ENCODE measurements around the gene JSRP1. TPM values are rescaled to one million over a fixed set of nuclear protein-coding genes. Genes with fewer than 3 reads are reported as not detected.

JSRP1 gene
- total RNA-seq, 4 donors from 2014 or later = not detected

DNA sequence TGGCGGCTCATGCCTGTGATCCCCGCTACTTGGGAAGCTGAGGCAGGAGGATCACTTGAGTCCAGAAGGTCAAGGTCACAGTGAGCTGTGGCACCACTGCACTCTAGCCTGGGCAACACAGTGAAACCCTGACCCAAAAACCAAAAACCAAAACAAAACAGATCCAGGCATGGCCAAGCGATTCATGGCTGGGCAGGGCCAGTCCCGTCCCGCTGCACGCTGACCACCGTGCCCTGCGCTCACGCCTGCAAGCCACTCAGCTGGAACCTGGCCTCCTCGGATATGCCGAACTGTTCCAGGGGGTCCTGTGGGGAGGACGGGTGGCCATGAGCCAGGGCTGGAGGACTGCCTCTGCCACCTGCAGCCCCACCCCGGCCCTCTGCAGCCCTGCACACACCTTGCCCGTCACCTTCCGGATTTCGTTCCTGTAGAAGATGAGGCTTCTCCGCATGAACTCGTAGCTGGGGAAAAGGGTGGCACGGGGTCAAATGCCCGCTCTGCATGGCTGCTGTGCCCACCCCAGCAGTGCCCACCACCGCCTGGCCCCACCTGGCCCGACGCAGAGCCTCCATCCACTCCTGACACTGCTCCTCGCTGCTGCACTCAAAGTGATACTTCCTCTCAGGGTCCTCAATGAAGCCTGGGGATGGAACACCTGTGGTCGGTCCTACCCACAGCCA lies 22.5 kb downstream of the JSRP1 start:
- ATAC-seq (ENCODE audit: low FRiP score) = no peak

DNA sequence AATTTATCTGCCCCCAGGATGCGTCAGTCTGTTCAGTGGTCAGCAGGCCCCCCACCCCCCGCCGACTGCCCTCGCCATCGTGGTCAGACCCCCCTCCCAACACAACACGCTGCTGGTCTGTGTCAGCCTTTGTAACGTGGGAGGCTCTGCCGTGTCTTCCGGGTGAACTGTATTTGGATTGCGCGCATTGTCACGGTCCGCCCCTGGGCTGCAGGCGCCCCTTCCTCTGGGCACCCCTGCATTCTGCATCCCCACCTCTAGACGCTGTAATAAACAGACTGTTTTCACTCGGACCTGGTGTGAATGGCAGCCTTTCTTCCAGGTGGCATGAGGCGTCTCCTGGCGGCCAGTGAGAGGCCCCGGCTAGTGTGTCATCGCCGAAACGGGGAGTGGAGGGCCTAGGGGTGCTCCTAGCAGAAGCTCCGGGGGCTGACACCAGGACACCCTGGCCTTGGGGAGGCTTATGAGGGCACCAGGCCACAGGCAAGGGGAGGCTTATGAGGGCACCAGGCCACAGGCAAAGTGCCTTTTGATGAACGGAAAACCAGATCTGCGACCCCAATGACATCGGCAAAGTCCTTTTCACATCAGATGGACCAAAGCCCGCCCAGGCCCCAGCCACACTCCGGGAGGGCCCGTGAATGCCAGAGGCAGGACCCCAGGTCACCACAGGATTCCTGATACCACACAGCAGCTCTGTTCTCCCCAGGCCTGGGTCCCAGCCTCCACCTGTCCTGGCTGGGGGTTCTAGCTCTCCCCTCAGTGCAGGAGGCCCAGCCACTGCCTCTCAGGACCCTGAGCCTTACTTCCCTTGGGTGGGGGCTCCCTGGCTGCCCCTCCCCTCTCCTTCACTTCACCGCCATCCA lies 23.7 kb downstream of the JSRP1 start:
- ATAC-seq (ENCODE audit: low FRiP score) = no peak
- TF ChIP-seq, protein P1, sequence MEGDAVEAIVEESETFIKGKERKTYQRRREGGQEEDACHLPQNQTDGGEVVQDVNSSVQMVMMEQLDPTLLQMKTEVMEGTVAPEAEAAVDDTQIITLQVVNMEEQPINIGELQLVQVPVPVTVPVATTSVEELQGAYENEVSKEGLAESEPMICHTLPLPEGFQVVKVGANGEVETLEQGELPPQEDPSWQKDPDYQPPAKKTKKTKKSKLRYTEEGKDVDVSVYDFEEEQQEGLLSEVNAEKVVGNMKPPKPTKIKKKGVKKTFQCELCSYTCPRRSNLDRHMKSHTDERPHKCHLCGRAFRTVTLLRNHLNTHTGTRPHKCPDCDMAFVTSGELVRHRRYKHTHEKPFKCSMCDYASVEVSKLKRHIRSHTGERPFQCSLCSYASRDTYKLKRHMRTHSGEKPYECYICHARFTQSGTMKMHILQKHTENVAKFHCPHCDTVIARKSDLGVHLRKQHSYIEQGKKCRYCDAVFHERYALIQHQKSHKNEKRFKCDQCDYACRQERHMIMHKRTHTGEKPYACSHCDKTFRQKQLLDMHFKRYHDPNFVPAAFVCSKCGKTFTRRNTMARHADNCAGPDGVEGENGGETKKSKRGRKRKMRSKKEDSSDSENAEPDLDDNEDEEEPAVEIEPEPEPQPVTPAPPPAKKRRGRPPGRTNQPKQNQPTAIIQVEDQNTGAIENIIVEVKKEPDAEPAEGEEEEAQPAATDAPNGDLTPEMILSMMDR (IDR thresholded peaks at IDR 0.05) = no peak
- no peak for DNase-seq (ENCODE audit: low spot score)

More for the DNA sequence above, 22.5 kb downstream of the JSRP1 start:
- no peak for DNase-seq (ENCODE audit: low spot score)
- TF ChIP-seq, protein P1 (IDR thresholded peaks at IDR 0.05) = no peak

DNA sequence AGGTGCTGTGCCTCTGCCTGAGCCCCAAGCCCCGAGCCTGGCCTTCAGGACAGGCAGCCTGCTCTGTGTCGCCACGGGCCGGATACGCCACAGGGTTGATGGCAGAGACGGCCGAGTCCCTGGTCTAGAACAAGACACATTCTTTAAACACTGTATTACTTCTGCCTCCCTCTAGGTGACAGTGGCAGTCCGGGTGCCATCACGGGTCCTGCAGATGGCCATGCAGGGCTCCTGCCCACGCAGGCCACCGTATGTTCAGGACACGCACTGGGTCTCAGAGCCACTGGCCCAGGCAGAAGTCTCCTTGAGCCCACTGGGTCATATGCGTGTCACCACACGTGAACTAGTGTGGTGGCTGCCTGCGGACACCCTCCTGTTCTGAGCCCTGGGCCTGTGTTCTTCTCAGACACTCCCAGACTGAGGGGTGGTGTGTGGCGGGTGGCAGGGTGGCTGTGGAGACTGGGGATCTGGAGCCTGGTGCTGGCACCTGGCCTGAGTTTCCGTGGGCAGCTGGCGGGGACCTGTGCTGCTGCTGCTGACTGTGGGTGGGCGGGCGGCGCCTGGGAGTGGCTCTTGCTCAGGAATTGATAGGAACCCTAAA lies 24.5 kb downstream of the JSRP1 start:
- TF ChIP-seq, protein P1 (IDR thresholded peaks at IDR 0.05) = no peak
- ATAC-seq (ENCODE audit: low FRiP score) (no peak), DNase-seq (ENCODE audit: low spot score) (no peak)

DNA sequence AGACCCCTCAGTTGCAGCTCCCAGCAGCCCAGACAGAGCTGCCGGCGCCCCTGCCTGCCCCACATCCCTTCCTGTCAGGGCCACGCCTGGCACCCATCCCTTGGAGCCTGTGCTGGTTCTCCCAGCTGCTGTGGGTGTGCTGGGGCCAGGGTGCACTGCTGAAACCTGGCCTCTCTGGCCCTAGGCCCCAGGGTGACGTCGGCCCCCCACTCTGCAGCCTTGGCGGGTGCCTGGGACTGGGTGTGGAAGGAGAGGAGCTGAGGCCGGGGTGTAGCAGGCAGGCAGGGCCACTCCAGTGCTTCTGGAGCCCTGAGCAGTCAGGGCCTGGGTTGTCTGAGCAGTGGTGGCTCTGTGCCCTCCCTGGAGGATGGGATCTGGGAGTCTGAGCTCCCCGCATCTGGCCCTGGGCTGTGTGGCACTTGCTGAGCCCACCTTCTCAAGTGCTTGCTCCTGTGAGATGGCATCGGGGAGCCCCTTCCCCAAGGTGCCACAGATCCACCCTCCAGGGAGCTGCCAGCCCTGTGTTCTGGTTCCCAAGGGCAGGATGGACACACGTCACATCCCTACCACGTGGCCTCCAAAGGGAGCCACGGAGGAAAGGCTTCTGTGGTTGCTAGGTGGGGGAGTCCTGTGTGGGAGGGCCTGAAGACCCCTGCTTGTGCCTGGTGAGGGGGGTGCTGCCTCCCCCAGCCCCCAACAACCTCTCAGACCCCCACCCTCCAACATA lies 25.2 kb downstream of the JSRP1 start:
- no peak for ATAC-seq (ENCODE audit: low FRiP score)
- TF ChIP-seq, protein P1 (IDR thresholded peaks at IDR 0.05) = no peak
- DNase-seq (ENCODE audit: low spot score) = no peak

DNA sequence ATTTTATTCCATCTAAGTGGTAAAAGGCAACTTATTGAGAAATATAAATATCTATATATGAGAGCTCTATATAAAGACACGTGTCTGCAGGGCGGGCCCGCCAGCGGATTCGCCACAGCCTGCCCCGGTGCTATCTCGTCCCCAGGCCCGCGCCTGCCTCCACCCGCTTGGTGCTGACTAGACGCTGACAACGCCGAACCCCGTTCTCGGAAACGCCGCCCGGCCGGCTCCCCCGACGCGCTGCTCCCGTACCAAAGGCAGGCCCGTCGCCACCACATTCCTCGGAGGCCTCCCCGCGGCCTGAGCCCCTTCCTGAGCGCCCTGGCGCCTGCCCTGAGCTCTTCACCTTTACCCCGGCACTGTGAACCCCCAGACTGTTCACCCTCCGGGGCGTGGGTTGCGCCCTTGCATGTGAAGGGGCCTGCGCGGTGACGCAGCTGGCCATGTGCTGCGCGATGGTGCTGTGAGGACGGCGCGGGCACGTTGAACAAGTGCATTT lies 26.1 kb downstream of the JSRP1 start:
- TF ChIP-seq, protein P1 (IDR thresholded peaks at IDR 0.05) = no peak
- no peak for DNase-seq (ENCODE audit: low spot score)
- no peak for ATAC-seq (ENCODE audit: low FRiP score)
